BLaER1 treated with 17β-estradiol and CSF1 and Interleukin-3, amounts not matched to agents 10 nM and 100 nM (cell line): ENCODE measurements around the gene EIF4G3.

Source experiments
- H3K27ac ChIP-seq, 11 experiments: shearing (Covaris generic); formaldehyde crosslinking; 2 replicates each; pipeline ENCODE4 v1.8.1; 2022
- H3K27me3 ChIP-seq, 11 experiments: shearing (Covaris generic); formaldehyde crosslinking; 2 replicates each; pipeline ENCODE4 v1.8.1; 2022
- H3K36me3 ChIP-seq, 11 experiments: shearing (Covaris generic); formaldehyde crosslinking; 2 replicates each; pipeline ENCODE4 v1.8.1; 2022
- H3K4me1 ChIP-seq, 10 experiments: shearing (Covaris generic); formaldehyde crosslinking; 2 replicates each; pipeline ENCODE4 v1.8.1; 2022
- H3K4me2 ChIP-seq, 11 experiments: shearing (Covaris generic); formaldehyde crosslinking; 2 replicates each; pipeline ENCODE4 v1.8.1; 2022
- H3K4me3 ChIP-seq, 10 experiments: shearing (Covaris generic); formaldehyde crosslinking; 2 replicates each; pipeline ENCODE4 v1.8.1; 2022
- H3K9ac ChIP-seq, 11 experiments: shearing (Covaris generic); formaldehyde crosslinking; 2 replicates each; pipeline ENCODE4 v1.8.1; 2022
- H3K9me3 ChIP-seq, 11 experiments: shearing (Covaris generic); formaldehyde crosslinking; replicated peaks in 1 of 11; 2 replicates each; pipeline ENCODE4 v1.8.1; 2022
- H4K20me1 ChIP-seq, 11 experiments: shearing (Covaris generic); formaldehyde crosslinking; 2 replicates each; pipeline ENCODE4 v1.8.1; 2022
- Cebpa-rat ChIP-seq, 11 experiments: shearing (Covaris generic); IDR thresholded peaks; 2 replicates each; pipeline ENCODE4 v1.8.1; 2022

EIF4G3 gene

DNA sequence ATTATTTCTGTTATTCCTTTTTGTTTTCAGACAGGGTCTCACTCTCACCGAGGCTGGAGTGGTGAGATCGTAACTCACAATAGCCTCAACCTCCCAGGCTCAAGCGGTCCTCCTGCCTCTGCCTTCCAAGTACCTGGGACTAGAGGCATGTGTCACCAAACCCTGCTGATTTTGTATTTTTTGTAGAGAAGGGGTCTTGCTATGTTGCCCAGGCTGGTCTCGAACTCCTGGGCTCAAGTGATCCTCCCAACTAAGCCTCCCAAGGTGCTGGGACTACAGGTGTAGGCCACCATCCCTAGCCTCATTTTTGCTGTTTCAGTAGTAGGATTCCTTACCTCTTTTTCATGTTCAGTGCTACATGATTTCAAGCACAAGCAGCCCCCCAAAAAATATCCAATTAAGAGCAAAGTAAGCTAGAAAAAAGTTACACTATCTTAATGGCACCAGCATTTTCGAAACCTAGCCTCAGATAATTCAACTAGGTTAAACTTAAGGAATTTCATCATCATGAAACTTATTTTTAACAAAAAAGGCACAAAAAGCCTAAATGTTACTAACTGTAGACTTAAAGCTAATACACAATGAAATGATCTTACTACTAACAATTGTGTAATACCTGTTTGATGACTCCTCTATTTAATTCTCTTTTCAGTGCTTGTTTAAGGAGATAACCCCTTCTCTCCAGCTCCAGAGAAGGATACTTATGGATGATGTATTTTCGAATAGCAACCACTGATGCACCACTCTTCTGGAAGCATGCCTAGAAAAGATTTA lies 406.2 kb downstream of the EIF4G3 start:
- no peaks in the 10 kb centered on the region for H3K9me3 ChIP-seq
- peaks cover 12 to 74% (median 68%) of the 10 kb centered on the region in 11 experiments; a peak in 21 of 22 replicates for H4K20me1 ChIP-seq
- H3K4me2 ChIP-seq = no peak overlapping the region
- H3K4me3 ChIP-seq = no peak overlapping the region
- H3K9ac ChIP-seq = no peak overlapping the region
- no peak overlapping the region for H3K27ac ChIP-seq
- no peaks in the 10 kb centered on the region for H3K4me1 ChIP-seq
- no peak for TF ChIP-seq Cebpa-rat (IDR thresholded peaks at IDR 0.05)
- no peaks in the 10 kb centered on the region for H3K27me3 ChIP-seq
- peaks cover 99 to 100% (median 100%) of the 10 kb centered on the region in 11 experiments for H3K36me3 ChIP-seq

DNA sequence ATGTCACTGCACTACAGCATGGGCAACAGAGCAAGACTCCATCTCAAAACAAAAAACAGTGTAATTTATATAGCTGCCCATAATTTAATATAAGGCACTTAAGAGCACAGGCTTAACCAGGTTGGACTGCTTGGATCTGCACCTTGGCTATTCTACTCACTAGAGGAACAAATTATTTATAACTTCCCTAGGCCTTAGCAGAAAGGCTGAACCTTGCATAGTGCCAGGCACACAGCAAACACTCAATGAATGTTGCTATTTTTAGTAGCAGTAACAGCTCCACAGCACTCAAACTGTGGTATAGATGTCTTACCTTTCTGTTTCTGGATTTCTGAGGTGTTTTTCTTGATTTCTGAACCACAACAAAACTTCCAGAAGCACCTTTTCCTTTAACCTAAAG lies 409.4 kb downstream of the EIF4G3 start:
- Histone ChIP-seq H3K4me2 (no peak overlapping the region), H3K27me3 (no peaks in the 10 kb centered on the region), H3K27ac (no peak overlapping the region), H3K36me3 (peaks cover 99 to 100% (median 100%) of the 10 kb centered on the region in 11 experiments), H3K9me3 (no peaks in the 10 kb centered on the region), H3K4me1 (no peaks in the 10 kb centered on the region), H3K4me3 (no peak overlapping the region), H4K20me1 (peaks cover 0 to 69% (median 48%) of the 10 kb centered on the region in 11 experiments; a peak in 18 of 22 replicates), H3K9ac (no peak overlapping the region)
- TF ChIP-seq Cebpa-rat (IDR thresholded peaks at IDR 0.05) = no peak

DNA sequence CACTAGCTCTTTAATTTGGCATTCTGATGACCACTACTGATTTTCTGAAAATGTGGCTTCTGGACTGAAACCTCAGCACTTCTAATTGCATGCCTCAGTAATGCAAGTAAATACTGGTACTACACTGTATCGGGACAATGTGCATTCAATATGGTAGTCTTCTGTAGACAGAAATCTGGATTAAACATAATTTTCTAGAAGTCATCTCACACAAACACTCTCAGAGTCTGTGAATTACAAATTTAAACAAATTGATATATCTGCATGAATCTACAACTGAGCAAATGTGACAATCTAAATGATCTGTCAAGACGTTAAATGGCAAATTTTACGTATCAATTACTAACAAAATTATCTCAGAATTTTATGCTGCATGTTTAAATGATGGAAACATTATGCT lies 413.3 kb downstream of the EIF4G3 start:
- Histone ChIP-seq H3K36me3 (peaks cover 99 to 100% (median 100%) of the 10 kb centered on the region in 11 experiments), H3K9ac (no peak overlapping the region), H3K9me3 (no peaks in the 10 kb centered on the region)

DNA sequence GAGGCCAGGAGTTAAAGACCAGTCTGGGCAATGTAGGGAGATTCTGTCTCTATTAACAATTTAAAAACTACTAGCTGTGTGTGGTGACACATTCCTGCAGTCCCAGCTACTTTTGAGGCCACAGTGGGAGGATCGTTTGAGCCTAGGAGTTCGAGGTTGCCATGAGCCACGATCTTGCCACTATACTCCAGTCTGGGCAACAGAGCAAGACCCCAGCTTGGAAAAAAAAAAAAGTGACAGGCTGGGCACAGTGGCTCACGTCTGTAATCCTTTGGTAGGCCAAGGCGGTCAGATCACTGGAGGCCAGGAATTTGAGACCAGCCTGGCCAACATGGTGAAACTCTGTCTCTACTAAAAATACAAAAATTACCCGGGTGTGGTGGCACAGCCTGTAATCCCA lies 416.4 kb downstream of the EIF4G3 start:
- Histone ChIP-seq H3K36me3 (peaks cover 99 to 100% (median 100%) of the 10 kb centered on the region in 11 experiments), H3K9ac (no peak overlapping the region)

More for the DNA sequence above, 413.3 kb downstream of the EIF4G3 start:
- no peak overlapping the region for H3K4me3 ChIP-seq
- TF ChIP-seq Cebpa-rat (IDR thresholded peaks at IDR 0.05) = no peak
- no peak overlapping the region for H3K4me2 ChIP-seq
- no peak overlapping the region for H3K27ac ChIP-seq
- H4K20me1 ChIP-seq = peaks cover 0 to 78% (median 34%) of the 10 kb centered on the region in 11 experiments; a peak in 18 of 22 replicates
- no peaks in the 10 kb centered on the region for H3K27me3 ChIP-seq
- H3K4me1 ChIP-seq = no peaks in the 10 kb centered on the region

More for the DNA sequence above, 416.4 kb downstream of the EIF4G3 start:
- H3K27ac ChIP-seq = no peak overlapping the region
- no peak overlapping the region for H3K4me2 ChIP-seq
- no peak overlapping the region for H3K4me3 ChIP-seq
- no peak for TF ChIP-seq Cebpa-rat (IDR thresholded peaks at IDR 0.05)
- no peaks in the 10 kb centered on the region for H3K9me3 ChIP-seq
- H3K4me1 ChIP-seq = no peaks in the 10 kb centered on the region
- peaks cover 0 to 64% (median 30%) of the 10 kb centered on the region in 11 experiments; a peak in 17 of 22 replicates for H4K20me1 ChIP-seq
- H3K27me3 ChIP-seq = no peaks in the 10 kb centered on the region
